ENCODE measurements around the gene DBF4.

DBF4 gene

GRCh38 chr7:87837597-87837996 lies 38.7 kb upstream of the DBF4 start:
- Histone ChIP-seq H3K27ac (no peak overlapping the region), H3K4me1 (ENCODE audit: low read depth, poor library complexity, severe bottlenecking) (no peaks in the 10 kb centered on the region), H4K20me1 (ENCODE audit: insufficient read depth) (no peaks in the 10 kb centered on the region), H3K36me3 (ENCODE audit: insufficient read depth) (no peaks in the 10 kb centered on the region), H3K27me3 (ENCODE audit: insufficient read depth, low read depth) (no peaks in the 10 kb centered on the region), H2AFZ (ENCODE audit: low read depth) (no peak overlapping the region), H3K4me2 (no peak overlapping the region), H3K4me3 (IDR thresholded peaks at IDR 0.05; ENCODE audit: insufficient read depth, low read depth, low read length) (no peak overlapping the region), H3K79me2 (ENCODE audit: insufficient read depth, low read depth) (no peaks in the 10 kb centered on the region), H3K9ac (no peak overlapping the region)
- TF ChIP-seq CTCF (conservative IDR thresholded peaks at IDR 0.05; ENCODE audit: low read depth, low read length), result no peak

GRCh38 chr7:87850836-87851593 lies 25.3 kb upstream of the DBF4 start:
- no peak overlapping the region for H2AFZ ChIP-seq (ENCODE audit: low read depth)
- H3K27me3 ChIP-seq (ENCODE audit: insufficient read depth, low read depth), result no peaks in the 10 kb centered on the region
- H4K20me1 ChIP-seq (ENCODE audit: insufficient read depth), result no peaks in the 10 kb centered on the region
- H3K4me1 ChIP-seq (ENCODE audit: low read depth, poor library complexity, severe bottlenecking), result peaks cover 6% of the 10 kb centered on the region
- H3K4me3 ChIP-seq (IDR thresholded peaks at IDR 0.05; ENCODE audit: insufficient read depth, low read depth, low read length), result no peak overlapping the region
- TF ChIP-seq CTCF (conservative IDR thresholded peaks at IDR 0.05; ENCODE audit: low read depth, low read length), result no peak
- H3K79me2 ChIP-seq (ENCODE audit: insufficient read depth, low read depth), result no peaks in the 10 kb centered on the region
- no peak overlapping the region for H3K4me2 ChIP-seq
- H3K27ac ChIP-seq, result no peak overlapping the region
- no peak overlapping the region for H3K9ac ChIP-seq
- H3K36me3 ChIP-seq (ENCODE audit: insufficient read depth), result peaks cover 4% of the 10 kb centered on the region; the same call in 1 of the 2 replicates

GRCh38 chr7:87852306-87852705 lies 24.0 kb upstream of the DBF4 start:
- H3K4me3 ChIP-seq (IDR thresholded peaks at IDR 0.05; ENCODE audit: insufficient read depth, low read depth, low read length), result no peak overlapping the region
- H3K27ac ChIP-seq, result no peak overlapping the region
- H3K36me3 ChIP-seq (ENCODE audit: insufficient read depth), result peaks cover 4% of the 10 kb centered on the region; the same call in 1 of the 2 replicates
- H3K79me2 ChIP-seq (ENCODE audit: insufficient read depth, low read depth), result no peaks in the 10 kb centered on the region
- TF ChIP-seq CTCF (conservative IDR thresholded peaks at IDR 0.05; ENCODE audit: low read depth, low read length), result no peak
- no peaks in the 10 kb centered on the region for H4K20me1 ChIP-seq (ENCODE audit: insufficient read depth)
- H3K9ac ChIP-seq, result no peak overlapping the region
- peaks cover 6% of the 10 kb centered on the region for H3K4me1 ChIP-seq (ENCODE audit: low read depth, poor library complexity, severe bottlenecking)
- no peak overlapping the region for H3K4me2 ChIP-seq
- no peaks in the 10 kb centered on the region for H3K27me3 ChIP-seq (ENCODE audit: insufficient read depth, low read depth)
- H2AFZ ChIP-seq (ENCODE audit: low read depth), result no peak overlapping the region

GRCh38 chr7:87853237-87853864 lies 22.9 kb upstream of the DBF4 start:
- Histone ChIP-seq H3K27me3 (ENCODE audit: insufficient read depth, low read depth) (no peaks in the 10 kb centered on the region), H3K36me3 (ENCODE audit: insufficient read depth) (peaks cover 8% of the 10 kb centered on the region; the same call in 1 of the 2 replicates), H2AFZ (ENCODE audit: low read depth) (no peak overlapping the region), H3K9ac (no peak overlapping the region), H3K27ac (no peak overlapping the region), H3K4me1 (ENCODE audit: low read depth, poor library complexity, severe bottlenecking) (peaks cover 6% of the 10 kb centered on the region), H4K20me1 (ENCODE audit: insufficient read depth) (no peaks in the 10 kb centered on the region), H3K4me2 (no peak overlapping the region), H3K79me2 (ENCODE audit: insufficient read depth, low read depth) (no peaks in the 10 kb centered on the region), H3K4me3 (IDR thresholded peaks at IDR 0.05; ENCODE audit: insufficient read depth, low read depth, low read length) (no peak overlapping the region)
- TF ChIP-seq CTCF (conservative IDR thresholded peaks at IDR 0.05; ENCODE audit: low read depth, low read length), result no peak

Measured in KMS-11 (cell line).